Measurements from ENCODE around the gene RBL1. TPM values are rescaled to one million over a fixed set of nuclear protein-coding genes. Genes with fewer than 3 reads are reported as not detected.
"Not testable (repeated sequence)": the region's sequence is repeated elsewhere in the genome, so short reads cannot be mapped to it uniquely, and the experiment has no call there.

Gene RBL1
- total RNA-seq, 1 donor from 2014 or later, result 3.4 TPM

DNA sequence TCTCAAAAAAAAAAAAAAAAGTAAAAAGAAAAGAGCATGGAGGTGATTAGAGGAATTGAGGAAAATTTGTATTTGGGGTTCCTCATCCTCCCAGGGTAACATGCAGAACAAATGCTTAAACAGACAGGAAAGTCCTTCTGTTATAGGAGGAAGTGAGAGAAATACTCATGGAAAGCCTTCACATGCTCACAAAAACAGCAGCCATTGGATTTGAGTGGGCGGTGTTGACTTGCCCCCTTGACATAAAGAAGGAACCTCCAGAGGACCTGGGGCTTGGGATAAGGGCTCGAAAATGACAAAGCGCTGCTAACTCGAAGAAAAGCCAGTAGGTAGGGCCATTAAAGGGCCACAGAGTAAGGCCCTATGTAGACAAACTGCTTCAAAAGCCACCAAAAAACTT lies 126.7 kb downstream of the RBL1 start:
- H2AFZ ChIP-seq (ENCODE audit: low read depth, low read length), result no peak overlapping the region
- DNase-seq (ENCODE audit: low read depth), result no peak
- H3K9ac ChIP-seq (ENCODE audit: low read length), result no peak overlapping the region
- H3K4me3 ChIP-seq (ENCODE audit: insufficient read depth, low read depth, low read length), result no peak overlapping the region
- TF ChIP-seq, protein P1, sequence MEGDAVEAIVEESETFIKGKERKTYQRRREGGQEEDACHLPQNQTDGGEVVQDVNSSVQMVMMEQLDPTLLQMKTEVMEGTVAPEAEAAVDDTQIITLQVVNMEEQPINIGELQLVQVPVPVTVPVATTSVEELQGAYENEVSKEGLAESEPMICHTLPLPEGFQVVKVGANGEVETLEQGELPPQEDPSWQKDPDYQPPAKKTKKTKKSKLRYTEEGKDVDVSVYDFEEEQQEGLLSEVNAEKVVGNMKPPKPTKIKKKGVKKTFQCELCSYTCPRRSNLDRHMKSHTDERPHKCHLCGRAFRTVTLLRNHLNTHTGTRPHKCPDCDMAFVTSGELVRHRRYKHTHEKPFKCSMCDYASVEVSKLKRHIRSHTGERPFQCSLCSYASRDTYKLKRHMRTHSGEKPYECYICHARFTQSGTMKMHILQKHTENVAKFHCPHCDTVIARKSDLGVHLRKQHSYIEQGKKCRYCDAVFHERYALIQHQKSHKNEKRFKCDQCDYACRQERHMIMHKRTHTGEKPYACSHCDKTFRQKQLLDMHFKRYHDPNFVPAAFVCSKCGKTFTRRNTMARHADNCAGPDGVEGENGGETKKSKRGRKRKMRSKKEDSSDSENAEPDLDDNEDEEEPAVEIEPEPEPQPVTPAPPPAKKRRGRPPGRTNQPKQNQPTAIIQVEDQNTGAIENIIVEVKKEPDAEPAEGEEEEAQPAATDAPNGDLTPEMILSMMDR (IDR thresholded peaks at IDR 0.05; ENCODE audit: insufficient read depth, low read depth, low read length), result no peak
- no peak for TF ChIP-seq EZH2 (IDR thresholded peaks at IDR 0.05; ENCODE audit: insufficient read depth, low read length)
- H3K4me1 Mint-ChIP-seq (ENCODE audit: low read depth, unreplicated experiment), result no peaks in the 10 kb centered on the region
- H3K27me3 ChIP-seq (ENCODE audit: insufficient read depth, low read length), result no peaks in the 10 kb centered on the region
- H3K27ac Mint-ChIP-seq (ENCODE audit: unreplicated experiment), result no peak overlapping the region
- no peak overlapping the region for H3K4me2 ChIP-seq (ENCODE audit: low read length)
- no peaks in the 10 kb centered on the region for H3K79me2 ChIP-seq (ENCODE audit: insufficient read depth, low read length)
- no peaks in the 10 kb centered on the region for H3K36me3 Mint-ChIP-seq (ENCODE audit: low read depth, unreplicated experiment)
- no peak overlapping the region for H3K27ac ChIP-seq (ENCODE audit: low read depth, low read length)
- FAIRE-seq, result no peak
- H3K9me3 Mint-ChIP-seq (ENCODE audit: unreplicated experiment), result peaks cover 6% of the 10 kb centered on the region
- no peaks in the 10 kb centered on the region for H3K4me1 ChIP-seq (ENCODE audit: insufficient read depth, low read length)
- no peaks in the 10 kb centered on the region for H3K36me3 ChIP-seq (ENCODE audit: insufficient read depth, low read length)
- H3K27me3 Mint-ChIP-seq (ENCODE audit: low read depth, unreplicated experiment), result peaks cover 2% of the 10 kb centered on the region
- H3K4me3 Mint-ChIP-seq (ENCODE audit: unreplicated experiment), result no peak overlapping the region
- H3K9me3 ChIP-seq (ENCODE audit: insufficient read depth, low read depth, low read length), result no peaks in the 10 kb centered on the region
- H4K20me1 ChIP-seq (ENCODE audit: insufficient read depth, low read length), result no peaks in the 10 kb centered on the region

DNA sequence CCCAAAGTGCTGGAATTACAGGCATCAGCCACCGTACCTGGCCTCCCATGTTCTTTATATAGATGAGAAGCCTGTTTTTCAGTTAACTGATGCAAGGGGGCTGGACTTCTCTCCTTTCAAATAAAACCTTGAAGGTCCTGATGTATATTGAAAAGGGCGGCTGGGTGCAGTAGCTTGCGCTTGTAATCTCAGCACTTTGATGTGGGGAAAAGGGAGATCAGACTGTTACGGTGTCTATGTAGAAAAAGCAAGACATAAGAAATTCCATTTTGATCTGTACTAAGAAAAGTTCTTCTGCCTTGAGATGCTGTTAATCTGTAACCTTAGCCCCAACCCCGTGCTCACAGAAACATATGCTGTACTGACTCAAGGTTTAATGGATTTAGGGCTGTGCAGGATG lies 128.2 kb downstream of the RBL1 start:
- no peaks in the 10 kb centered on the region for H4K20me1 ChIP-seq (ENCODE audit: insufficient read depth, low read length)
- Mint-ChIP-seq H3K27ac (ENCODE audit: unreplicated experiment) (no peak overlapping the region), H3K9me3 (ENCODE audit: unreplicated experiment) (peaks cover 9% of the 10 kb centered on the region), H3K4me3 (ENCODE audit: unreplicated experiment) (no peak overlapping the region), H3K4me1 (ENCODE audit: low read depth, unreplicated experiment) (no peaks in the 10 kb centered on the region), H3K27me3 (ENCODE audit: low read depth, unreplicated experiment) (peaks cover 2% of the 10 kb centered on the region), H3K36me3 (ENCODE audit: low read depth, unreplicated experiment) (no peaks in the 10 kb centered on the region)
- H3K27me3 ChIP-seq (ENCODE audit: insufficient read depth, low read length), result no peaks in the 10 kb centered on the region
- TF ChIP-seq, protein P1 (IDR thresholded peaks at IDR 0.05; ENCODE audit: insufficient read depth, low read depth, low read length), result no peak
- TF ChIP-seq EZH2 (IDR thresholded peaks at IDR 0.05; ENCODE audit: insufficient read depth, low read length), result no peak
- H3K4me3 ChIP-seq (ENCODE audit: insufficient read depth, low read depth, low read length), result no peak overlapping the region
- no peak overlapping the region for H3K27ac ChIP-seq (ENCODE audit: low read depth, low read length)
- no peaks in the 10 kb centered on the region for H3K79me2 ChIP-seq (ENCODE audit: insufficient read depth, low read length)
- no peak overlapping the region for H3K9ac ChIP-seq (ENCODE audit: low read length)
- DNase-seq (ENCODE audit: low read depth) (no peak), FAIRE-seq (no peak)
- no peak overlapping the region for H3K4me2 ChIP-seq (ENCODE audit: low read length)
- no peaks in the 10 kb centered on the region for H3K4me1 ChIP-seq (ENCODE audit: insufficient read depth, low read length)
- H3K36me3 ChIP-seq (ENCODE audit: insufficient read depth, low read length), result no peaks in the 10 kb centered on the region
- peaks cover 4% of the 10 kb centered on the region for H3K9me3 ChIP-seq (ENCODE audit: insufficient read depth, low read depth, low read length)
- H2AFZ ChIP-seq (ENCODE audit: low read depth, low read length), result no peak overlapping the region

DNA sequence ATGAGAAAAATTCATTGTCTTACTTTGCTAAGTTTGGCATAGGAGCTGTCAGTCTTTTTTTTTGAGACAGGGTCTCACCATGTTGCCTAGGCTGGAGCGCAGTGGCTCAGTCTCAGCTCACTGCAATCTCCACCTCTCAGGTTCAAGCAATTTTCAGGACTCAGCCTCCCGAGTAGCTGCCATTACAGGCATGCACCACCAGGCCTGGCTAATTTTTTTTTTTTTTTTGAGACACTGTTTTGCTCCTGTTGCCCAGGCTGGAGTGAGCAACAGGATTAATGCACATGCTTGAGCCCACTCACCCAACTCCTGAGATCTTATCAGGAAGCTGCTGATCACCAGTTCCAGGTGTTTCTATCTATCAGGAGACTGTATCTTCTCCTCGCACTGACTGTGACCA lies 128.8 kb downstream of the RBL1 start:
- H3K27me3 Mint-ChIP-seq (ENCODE audit: low read depth, unreplicated experiment); H3K4me1 ChIP-seq (ENCODE audit: insufficient read depth, low read length); H3K9me3 ChIP-seq (ENCODE audit: insufficient read depth, low read depth, low read length); H3K36me3 ChIP-seq (ENCODE audit: insufficient read depth, low read length); H3K9ac ChIP-seq (ENCODE audit: low read length); H3K4me1 Mint-ChIP-seq (ENCODE audit: low read depth, unreplicated experiment); H3K4me3 ChIP-seq (ENCODE audit: insufficient read depth, low read depth, low read length); DNase-seq (ENCODE audit: low read depth); FAIRE-seq; H4K20me1 ChIP-seq (ENCODE audit: insufficient read depth, low read length); H3K27ac Mint-ChIP-seq (ENCODE audit: unreplicated experiment); H3K4me2 ChIP-seq (ENCODE audit: low read length); H3K27me3 ChIP-seq (ENCODE audit: insufficient read depth, low read length); H3K27ac ChIP-seq (ENCODE audit: low read depth, low read length); H3K4me3 Mint-ChIP-seq (ENCODE audit: unreplicated experiment); H2AFZ ChIP-seq (ENCODE audit: low read depth, low read length); H3K36me3 Mint-ChIP-seq (ENCODE audit: low read depth, unreplicated experiment); H3K79me2 ChIP-seq (ENCODE audit: insufficient read depth, low read length): not testable (repeated sequence)
- peaks cover 16% of the 10 kb centered on the region for H3K9me3 Mint-ChIP-seq (ENCODE audit: unreplicated experiment)

DNA sequence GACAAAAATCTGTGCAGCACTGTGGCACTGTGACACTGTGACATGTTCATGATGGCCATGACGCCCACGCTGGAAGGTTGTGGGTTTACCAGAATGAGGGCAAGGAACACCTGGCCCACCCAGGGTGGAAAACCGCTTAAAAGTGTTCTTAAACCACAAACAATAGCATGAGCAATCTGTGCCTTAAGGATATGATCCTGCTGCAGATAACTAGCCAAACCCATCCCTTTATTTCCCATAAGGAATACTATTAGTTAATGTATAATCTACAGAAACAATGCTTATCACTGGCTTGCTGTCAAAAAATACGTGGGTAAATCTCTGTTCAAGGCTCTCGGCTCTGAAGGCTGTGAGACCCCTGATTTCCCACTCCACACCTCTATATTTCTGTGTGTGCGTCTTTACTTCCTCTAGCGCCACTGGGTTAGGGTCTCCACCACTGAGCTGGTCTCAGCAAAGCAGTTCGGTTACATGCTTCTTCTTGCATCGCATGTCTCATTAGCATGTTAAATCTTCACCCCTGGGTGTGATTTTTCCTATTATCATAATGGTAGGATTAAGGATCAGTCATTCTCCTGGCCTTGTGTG lies 133.3 kb downstream of the RBL1 start:
- not testable (repeated sequence) for DNase-seq (ENCODE audit: low read depth); H3K4me2 ChIP-seq (ENCODE audit: low read length); H3K4me1 ChIP-seq (ENCODE audit: insufficient read depth, low read length); H3K4me3 Mint-ChIP-seq (ENCODE audit: unreplicated experiment); H3K9me3 ChIP-seq (ENCODE audit: insufficient read depth, low read depth, low read length); H3K36me3 ChIP-seq (ENCODE audit: insufficient read depth, low read length); H3K27ac ChIP-seq (ENCODE audit: low read depth, low read length); H3K27me3 Mint-ChIP-seq (ENCODE audit: low read depth, unreplicated experiment); H3K79me2 ChIP-seq (ENCODE audit: insufficient read depth, low read length); H4K20me1 ChIP-seq (ENCODE audit: insufficient read depth, low read length); H3K27me3 ChIP-seq (ENCODE audit: insufficient read depth, low read length); H3K4me3 ChIP-seq (ENCODE audit: insufficient read depth, low read depth, low read length); H3K4me1 Mint-ChIP-seq (ENCODE audit: low read depth, unreplicated experiment); H3K9ac ChIP-seq (ENCODE audit: low read length); FAIRE-seq; H3K36me3 Mint-ChIP-seq (ENCODE audit: low read depth, unreplicated experiment); H3K27ac Mint-ChIP-seq (ENCODE audit: unreplicated experiment); H2AFZ ChIP-seq (ENCODE audit: low read depth, low read length)
- H3K9me3 Mint-ChIP-seq (ENCODE audit: unreplicated experiment), result peaks cover 18% of the 10 kb centered on the region

Measured in astrocyte (in vitro differentiated cells and primary cell).